ENCODE data around the gene MRPL54.

- TF ChIP-seq CTCF (conservative IDR thresholded peaks at IDR 0.05; ENCODE audit: low read length) (no peak), EZH2phosphoT487 (IDR thresholded peaks at IDR 0.05; ENCODE audit: borderline replicate concordance, low read depth, low read length) (no peak)
Observed at GRCh38 chr19:3796358-3796757, 33.9 kb downstream of the MRPL54 start.
